ENCODE data around the gene ACOXL.
"Not testable (repeated sequence)": the region's sequence is repeated elsewhere in the genome, so short reads cannot be mapped to it uniquely, and the experiment has no call there.

The ACOXL gene

DNA sequence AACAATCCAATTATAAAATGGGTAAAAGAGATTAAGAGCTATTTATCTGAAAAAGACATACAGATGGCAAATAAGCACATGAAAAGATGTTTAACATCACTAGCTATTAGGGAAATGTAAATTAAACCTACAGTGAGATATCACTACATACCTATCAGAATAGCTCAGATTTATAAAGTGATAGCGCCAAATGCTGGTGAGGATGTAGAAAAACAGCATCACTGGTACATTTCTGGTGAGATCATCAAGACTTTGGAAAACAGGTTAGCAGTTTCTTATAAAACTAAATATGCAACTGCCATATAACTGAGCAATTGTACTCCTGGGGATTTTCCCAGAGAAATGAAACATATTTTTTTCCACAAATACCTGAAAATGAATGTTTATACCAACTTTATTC is 100.4 kb downstream of the ACOXL start:
- no peak for DNase-seq

DNA sequence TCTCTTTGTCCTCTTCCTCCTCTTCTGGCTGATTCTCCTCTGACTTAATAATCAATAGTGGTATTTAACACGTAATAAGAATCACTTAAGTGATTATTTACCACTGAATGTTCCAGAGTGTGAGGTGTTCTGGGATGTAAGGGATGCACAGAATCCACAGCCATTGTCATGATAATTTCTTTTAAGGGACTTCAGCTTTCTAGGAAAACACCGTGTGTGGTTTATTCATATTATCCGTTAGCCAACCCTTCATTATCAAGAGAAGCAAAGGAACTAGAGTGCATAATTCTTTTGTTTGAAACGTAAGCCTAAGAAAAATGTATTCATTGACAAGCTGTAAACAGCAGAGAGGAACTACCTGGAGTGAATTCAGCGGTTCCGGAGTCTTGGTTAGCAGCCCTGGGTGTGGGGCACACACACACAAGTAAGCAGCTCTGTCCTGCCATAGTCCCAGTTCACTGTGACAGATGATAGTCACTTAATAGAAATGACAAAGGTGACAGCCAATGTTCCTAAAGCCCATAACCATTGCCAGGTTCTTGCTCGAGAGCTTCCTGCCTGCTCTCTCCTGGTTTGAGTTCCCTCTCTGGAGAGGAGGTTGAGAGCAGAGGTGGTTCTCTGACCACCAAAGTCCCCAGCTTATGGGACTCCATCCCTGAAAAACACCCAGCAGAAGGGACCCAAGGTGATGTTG is 101.9 kb downstream of the ACOXL start:
- no peak for DNase-seq

DNA sequence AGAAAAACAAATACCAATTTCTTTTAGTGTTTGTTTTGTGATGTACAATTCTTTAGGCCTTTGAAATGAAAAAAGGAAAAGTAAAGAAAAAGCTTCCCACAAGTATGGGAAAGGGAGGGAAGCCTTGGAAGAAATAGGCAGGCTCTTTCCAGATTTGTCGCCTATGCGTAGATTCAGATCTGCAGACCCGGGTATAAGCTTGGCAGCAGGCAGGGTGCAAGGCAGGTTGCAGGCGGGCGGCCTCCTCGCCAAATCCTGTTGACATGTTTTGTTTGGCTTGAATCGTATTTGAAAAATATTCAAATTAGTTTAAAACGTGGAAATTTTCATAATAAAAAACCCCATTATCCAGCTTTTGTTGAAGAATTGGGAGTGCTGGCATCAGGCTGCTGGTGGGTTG is 104.3 kb downstream of the ACOXL start:
- DNase-seq, result no peak

DNA sequence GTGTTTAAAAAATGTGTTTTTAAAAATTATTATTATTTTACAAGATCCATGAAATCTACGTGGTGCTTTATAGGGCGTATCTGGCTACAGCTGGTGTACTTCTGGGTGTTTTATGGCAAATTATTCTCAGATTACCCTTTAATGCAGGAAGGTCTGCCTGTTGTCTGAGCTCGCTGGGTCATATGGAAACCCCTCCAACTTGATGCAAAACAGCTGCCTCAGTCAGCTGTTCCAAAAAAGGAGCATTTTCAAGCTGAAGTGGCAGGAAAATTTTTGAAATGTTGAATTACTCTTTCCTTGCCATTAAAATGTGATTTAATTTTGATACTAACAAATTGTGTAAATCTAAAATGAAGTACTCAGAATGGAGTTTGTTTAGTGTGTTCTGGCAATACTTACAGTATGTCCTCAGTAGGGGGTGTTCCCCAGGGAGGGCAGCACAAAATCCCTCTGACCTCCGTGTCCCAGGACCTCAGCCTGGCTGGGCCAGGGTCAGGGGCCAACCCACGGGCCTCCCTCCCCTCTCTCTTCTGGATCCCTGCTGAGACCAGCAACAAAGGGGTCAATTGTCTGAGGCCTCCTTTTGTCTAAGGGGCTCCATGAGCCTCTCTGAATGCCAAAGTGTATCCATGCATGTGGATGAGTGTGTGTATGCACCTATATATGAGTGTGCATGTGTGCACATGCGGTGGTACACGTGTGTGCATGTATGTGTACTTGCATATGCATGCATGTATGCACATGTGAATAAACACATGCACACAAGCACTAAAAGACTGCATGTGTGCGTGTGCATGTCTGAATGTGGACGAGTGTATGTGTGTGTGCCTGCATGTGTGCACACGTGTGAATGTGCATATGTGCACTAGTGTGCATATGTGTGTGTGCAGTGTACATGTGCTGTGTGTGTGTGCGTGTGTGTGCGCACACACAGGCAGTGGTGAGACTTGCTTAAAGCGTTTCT is 105.4 kb downstream of the ACOXL start:
- DNase-seq, result no peak

DNA sequence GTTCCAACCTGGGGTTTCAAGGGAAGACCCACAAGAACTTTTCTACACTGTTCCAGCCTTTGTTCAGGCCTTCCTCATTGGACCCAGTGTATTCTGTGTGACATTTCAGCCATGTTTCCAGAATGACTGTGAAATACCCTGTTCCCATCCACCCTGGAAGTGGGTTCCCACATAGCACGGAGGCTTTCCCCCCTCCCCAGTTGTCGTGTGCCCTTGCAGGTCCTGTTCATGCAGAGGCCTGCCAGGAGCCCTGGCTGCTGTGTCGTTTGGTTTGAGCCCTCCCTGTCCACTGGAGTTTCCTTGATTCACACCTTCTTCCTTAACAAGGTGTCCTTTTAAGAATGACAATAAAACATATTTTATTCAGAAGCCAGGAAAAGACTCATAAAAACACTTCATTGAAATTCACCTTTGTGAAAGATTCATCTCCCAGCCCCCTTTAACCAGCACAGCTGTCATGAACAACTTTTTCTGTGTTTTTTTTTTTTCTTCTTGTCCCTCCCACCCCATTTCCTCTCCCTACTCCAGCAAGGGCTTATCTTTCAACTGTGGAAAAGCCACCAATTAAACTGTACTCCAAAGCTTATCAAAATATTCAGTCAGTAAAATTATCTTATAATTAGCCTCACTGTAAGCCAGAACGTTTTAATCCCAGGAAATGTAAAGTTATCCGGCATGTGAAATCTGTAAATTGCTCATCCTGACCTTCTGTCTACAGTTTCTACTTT is 106.4 kb downstream of the ACOXL start:
- no peak for DNase-seq

DNA sequence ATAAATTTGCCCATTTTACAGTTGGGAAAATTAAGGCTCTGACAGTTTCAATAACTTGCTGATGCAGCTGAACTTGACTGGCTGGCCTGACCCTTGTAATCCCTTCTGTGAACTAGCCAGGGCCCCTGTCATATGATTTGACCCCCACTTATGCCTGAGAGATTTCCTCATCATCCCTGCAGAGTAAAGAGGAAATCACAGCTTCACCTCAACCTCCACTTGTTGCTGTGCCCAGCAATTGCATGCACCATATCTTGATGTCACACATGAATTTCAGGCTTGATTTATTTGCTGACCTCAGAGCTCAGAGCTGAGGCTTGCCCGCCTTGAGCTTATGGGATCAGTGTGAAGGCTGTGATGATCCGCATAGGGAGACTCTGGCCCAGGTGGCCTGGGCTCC is 108.1 kb downstream of the ACOXL start:
- DNase-seq, result no peak

DNA sequence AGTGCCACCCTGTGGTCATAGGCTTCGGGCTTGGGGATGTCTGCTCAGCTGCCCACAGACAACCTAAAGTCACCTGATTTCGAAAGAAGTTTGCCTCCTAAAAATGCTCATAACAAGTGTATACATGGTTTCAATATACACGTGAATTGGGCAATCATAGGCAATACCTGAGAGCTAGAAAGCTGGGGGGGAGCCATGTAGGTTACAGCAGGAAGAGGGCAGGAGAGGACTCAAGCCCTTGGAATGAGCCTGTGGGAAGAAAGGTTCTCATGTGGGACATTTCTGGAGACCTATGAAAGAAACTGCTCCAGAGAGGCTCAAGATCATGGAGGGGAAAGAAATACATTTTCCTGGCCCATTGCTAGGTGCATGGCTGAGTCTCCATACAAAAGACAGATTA is 109.7 kb downstream of the ACOXL start:
- DNase-seq, result no peak

DNA sequence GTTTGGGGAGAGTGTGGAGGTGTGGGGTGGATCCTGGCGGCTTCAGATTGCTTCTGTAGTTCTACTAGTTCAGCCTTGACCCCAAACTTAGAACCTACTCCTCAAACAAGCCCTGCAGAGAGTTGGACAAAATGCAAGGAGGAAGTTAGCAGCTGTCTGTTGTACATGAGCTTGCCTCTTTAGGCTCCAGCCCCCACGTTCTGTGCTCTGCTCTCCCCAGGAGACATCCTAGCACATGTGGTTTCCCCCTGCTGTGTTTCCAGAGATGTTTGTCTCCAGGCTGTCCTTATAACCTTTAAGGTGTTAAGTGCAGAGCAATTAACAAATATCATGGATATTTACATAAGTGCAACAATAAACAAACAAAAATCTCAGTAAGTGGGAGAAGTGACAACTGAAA is 111.1 kb downstream of the ACOXL start:
- no peak for DNase-seq

DNA sequence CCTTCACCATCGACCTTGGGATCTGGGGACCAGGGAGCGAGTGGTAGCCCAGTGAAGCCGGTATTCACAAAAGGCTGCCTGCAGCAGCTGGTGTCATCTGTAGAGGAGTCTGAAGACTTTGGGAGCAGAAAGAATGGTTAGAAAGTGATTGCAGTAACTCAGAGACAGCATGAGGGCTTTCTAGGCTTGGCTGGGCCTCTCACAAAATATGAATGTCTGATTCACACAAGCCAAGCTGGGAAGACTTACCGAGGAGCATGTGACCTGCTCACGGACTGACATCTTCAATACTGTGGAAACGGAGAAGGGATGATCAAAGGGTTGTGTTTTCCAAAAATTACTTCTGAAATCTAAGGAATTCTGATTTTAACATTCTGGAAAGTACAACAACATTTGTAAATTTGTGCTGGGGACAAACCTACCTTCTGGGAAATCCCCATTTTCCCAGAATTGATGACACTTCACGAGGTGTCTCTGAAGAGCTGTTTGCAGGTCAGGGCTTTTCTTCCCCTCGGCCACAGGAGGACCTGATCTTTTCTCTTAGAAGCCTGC is 111.7 kb downstream of the ACOXL start:
- no peak for DNase-seq

DNA sequence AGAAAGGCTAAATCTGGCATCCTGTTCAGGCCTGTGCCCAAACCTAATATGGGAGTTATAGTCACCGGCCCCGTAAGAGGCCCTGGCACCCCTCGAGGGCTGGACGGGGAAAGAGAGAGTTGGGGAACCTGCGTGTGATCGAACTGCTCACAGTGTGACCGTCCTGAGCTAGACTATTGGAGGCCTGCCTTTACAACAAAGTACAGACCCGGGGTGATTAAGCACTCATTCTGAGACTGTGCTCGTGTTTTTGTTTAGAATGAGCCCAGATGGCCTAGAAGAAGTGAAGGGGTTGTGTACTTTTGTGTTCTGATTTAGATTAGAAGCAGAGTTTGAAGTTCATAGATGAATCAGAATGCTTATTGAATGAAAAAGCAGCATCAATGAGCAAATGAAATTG is 115.3 kb downstream of the ACOXL start:
- DNase-seq, result no peak

DNA sequence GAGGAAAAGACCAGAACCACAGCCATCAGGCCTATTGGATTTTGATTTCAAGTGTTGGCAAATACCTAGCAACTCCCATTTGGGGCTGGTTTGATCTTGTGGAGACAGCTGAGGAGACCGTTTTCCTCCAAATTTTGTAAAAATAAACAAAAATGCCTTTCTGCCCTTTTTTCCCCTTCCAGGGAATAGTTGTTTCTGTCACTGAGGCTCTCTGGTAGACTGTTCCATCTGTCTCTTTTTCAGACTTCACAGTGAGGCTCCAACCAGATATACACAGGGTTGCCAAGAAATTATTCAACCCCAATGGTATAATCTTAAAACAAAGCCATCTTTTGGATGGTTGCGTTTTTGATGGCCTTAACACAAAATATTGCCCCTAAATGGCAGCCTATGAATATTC is 115.7 kb downstream of the ACOXL start:
- DNase-seq, result no peak

DNA sequence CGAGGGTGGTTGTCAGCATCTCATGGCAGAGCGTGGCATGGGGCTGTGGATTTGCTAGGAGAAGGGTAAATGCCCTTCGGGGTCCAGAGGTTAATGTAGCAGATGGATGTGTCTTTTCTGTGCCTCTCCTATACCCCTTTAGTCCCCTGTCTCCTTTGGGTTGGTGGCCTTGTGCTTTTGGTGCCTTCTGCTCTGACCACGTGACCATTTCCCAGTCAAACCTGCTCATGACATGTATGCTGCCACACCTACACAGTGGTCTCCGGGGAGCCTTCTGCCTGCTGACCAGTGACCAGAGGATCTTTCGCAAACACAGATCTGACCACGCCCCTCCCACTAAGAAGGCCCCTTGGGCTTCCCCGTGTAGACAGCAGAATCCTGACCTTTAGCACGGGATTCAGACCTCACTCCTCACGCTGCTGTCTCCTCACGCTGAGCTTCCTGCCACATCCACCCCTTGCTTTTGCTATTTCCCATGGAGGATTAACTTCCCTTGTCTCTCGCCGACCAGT is 116.2 kb downstream of the ACOXL start:
- no peak for DNase-seq

DNA sequence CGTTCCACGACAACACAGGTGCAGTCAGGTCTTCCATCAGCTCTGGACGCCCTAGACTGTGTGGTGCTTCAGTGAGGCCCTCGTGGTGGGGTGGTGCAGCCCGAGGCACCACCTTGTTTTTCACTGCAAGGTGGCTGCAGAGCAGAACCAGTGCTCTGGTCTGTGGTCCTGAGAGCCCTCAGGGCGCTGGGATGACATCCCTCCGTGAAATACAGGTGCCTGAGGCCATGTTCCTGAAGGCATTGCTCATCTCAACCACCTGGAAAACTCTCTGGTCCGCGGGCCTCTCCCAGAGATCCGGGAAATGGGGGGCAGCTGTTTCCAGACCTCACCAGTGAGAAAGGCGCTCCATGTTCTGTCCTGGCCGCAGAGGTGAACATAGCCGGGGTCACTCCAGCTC is 119.2 kb downstream of the ACOXL start:
- no peak for DNase-seq

DNA sequence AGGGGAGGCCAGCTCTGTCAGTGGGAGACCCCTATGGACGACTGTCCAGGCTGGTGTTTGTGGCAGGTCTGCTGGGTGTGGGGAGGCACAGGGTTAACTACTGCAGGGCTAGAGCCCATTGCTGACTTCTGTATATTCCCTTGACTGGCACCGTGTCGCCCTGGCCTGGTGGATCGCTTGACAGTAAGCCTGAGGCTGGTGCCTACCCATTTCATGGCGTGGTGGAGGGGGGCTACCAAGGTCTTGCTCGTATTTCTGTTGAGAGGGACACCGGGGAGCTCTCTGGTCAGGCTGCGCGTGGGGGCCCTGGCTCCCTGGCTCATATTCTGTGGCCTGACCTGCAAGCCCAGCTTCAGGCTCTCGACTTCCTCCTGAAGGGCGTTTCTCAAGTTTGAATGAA is 119.7 kb downstream of the ACOXL start:
- DNase-seq, result no peak

DNA sequence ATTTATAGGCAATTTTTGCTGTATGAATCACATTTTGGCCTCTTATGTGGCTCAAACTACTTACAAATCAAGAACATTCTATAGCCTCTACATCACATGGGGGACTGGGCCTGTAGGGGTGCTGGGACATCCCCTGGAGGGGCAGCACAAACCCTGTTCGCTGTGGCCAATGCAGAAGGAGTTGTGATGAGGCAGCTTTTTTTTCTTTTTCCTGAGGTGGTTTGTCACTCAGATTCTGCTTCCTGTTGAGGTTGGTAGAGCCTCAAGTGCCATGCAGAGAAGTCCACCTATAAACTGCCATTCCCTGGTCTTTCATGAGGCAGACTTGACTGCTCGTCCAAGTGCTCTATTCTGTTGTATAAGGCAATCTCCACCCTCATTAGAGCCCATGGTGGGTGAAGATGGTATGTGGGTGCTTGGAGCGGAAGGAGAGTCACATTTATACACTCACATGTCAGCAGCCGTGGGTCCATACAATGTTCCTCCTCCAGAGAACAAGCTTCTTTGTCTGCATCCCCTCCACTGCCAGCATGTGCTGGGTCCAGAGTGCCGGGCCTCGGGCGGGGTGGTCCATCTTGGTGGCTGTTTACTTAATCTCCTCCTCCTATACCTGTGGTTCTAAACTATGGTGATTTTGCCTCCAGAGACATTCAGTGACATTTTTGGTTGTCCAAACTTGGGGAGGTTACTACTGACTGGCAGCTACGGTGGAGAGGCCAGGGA is 120.3 kb downstream of the ACOXL start:
- no peak for DNase-seq

DNA sequence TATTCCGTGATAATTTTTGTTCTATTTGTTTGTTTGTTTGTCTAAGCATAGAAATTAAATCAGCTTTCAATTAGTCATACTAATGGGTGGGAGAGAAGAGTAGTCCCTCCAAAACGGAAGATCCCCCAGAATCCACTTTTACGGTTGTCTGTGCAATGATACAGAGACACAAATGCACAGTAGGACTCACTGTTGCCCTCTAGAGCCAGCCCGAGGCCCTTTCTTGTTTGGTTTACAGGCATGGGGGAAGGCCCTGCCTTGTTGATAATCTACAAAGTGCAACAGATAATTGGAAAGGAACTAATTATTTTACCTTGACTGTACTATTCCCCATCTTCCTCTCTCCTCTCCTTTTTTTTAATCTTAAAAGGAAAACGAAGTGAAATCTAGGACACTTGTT is 121.1 kb downstream of the ACOXL start:
- DNase-seq, result no peak

DNA sequence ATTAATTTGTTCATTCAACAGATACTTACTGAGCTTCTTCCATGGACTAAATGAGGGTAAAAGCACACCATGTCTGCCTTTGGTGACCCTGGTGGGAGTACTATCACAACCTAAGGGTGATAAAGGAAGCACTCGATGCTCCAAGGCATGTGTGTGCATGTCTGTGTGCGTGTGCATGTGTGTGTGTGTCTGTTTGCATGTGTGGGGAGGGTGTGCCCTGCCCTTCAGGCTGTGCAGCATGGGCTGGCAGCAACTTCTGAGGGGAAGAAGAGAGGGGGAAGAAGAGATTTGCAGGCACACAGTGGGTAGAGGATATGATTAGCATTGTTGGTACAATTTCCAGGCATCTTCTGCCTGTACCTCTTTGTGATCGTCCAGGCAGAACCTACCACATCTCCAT is 121.6 kb downstream of the ACOXL start:
- no peak for DNase-seq

DNA sequence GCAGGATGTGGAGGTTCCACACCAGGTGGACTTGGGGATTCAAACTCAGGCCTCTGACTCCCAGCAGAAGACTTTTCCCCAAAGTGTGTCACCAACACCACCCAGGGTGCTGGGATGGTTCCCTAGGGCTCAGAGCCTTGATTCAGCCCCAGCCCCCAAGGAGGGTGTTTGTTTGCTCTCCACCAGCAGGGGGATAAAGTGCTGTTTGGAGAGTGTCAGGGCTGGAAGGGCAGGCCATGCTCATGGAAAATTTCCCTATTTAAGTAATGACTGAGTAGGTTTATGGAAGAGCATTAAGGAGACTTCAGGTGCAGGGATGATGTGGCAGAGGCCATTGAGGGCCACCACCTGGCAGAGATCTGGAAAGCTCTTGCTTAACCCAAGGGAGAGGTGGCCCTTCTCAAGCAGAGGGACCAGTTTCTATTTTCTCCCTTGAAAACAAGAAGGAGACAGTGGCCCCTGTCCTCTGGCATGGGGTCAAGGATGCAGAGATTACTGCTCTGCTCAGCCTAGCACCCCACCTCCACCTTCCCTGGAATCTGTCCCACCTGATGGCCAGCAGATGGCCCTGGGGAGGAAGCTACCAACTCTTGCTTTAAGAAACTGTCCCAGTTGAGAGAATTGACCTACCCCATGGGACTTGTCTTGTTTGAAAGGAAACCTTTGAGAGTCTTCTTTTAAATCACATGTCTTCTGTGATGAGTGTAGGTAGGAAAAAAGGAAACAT is 122.1 kb downstream of the ACOXL start:
- no peak for DNase-seq

DNA sequence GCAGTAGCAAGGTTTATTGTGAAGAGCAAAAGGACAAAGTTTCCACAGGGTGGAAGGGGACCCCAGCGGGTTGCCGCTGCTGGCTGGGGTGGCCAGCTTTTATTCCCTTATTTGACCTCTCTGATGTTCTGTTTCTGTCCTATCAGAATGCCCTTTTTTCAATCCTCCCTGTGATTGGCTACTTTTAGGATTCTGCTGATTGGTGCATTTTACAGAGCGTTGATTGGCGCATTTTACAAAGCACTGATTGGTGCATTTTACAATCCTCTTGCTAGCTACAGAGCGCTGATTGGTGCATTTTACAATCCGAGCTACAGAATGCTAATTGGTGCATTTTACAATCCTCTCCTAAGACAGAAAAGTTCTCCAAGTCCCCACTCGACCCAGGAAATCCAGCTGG is 123.5 kb downstream of the ACOXL start:
- DNase-seq, result not testable (repeated sequence)

DNA sequence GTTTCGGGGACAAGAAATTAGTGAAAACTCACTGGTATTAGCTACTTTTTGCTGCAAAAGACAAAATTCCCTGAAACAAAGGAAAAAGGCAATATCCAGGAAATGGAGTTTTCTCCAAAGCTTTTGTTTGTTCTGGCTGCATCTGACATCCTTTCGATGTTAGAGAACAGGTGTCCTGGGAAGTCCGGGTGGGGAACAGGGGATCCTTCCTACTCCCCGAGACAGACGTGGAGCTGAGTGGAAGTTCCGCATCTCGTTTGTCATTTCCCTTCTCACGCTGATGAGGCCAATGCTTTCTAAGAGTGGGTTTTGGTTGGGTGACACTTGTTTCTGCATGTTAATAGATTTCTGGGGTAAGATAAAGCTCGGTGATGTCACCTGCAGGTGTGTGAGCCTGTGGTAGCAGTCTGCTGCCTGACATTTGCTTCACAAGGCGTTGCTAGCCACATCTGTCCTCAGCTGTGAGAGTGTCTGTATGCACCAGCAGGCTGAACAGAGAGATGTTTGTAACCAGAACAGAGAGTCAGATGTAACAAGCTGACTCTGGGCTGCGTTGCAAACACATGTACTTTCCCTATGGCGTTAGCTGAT is 125.9 kb downstream of the ACOXL start:
- no peak for DNase-seq

DNA sequence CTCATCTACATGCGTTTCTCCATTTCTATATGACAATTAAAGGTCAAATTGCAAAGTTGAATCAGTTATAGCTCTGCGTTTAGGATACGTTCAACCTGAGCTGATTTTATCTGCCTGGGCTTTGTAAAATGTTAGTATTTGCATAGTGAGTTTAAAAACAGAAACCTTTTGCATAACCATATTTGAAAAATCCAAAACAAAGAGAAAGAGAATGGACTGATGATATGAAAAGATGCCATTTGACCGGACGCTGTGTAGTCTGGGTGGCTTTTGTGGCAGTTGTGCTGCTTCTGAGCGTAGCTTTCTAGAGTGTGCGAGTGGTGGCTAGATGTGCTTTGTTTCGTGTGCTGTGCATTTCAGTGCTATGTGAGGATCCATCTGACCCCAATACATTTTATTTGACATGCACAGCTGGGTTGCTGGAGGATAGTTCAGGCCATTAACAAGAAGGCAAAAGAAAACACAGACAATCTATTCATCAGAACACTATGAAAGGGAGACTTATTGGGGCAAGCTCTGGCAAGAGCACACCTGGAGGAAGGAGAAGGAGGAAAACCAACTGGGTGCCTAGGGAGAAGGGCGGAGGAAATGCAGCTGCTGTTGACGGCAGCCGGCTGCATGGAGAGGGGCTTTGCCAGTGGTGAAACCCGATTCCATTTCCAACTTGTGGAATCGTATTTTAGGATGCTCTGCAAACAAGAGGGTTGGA is 126.8 kb downstream of the ACOXL start:
- DNase-seq, result no peak
